ENCODE measurements around the gene SLCO1B3.

DNA sequence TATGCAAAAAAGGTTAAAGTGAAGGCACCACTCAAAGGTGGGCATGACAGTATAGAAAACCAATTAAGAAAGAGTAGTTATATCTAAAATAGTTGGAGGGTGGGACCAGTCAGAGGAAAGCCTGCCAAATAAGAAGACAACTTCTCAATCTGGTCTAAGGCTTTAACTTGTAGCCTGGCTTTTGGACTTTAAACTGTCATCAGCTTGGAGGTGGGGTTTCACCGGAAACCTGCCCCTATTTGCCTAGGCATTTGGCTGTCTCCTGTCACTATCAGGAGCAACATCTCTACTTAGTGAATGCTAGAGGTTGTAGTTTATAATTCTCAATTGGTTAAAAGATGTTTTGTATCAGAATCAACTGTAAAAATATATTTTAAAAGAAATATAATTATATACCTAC is 107.3 kb downstream of the SLCO1B3 start:
- TF ChIP-seq TAF1 (IDR thresholded peaks at IDR 0.05; ENCODE audit: borderline replicate concordance, insufficient read depth, low read length) (no peak), POLR2AphosphoS5 (IDR thresholded peaks at IDR 0.05; ENCODE audit: low read depth, low read length) (no peak), SIN3A (IDR thresholded peaks at IDR 0.05; ENCODE audit: borderline replicate concordance, insufficient read depth, low read length) (no peak), FOXP2 (optimal IDR thresholded peaks at IDR 0.05; ENCODE audit: borderline replicate concordance, extremely low read depth, extremely low read length, insufficient read depth) (no peak)
- TF ChIP-seq, protein P1, sequence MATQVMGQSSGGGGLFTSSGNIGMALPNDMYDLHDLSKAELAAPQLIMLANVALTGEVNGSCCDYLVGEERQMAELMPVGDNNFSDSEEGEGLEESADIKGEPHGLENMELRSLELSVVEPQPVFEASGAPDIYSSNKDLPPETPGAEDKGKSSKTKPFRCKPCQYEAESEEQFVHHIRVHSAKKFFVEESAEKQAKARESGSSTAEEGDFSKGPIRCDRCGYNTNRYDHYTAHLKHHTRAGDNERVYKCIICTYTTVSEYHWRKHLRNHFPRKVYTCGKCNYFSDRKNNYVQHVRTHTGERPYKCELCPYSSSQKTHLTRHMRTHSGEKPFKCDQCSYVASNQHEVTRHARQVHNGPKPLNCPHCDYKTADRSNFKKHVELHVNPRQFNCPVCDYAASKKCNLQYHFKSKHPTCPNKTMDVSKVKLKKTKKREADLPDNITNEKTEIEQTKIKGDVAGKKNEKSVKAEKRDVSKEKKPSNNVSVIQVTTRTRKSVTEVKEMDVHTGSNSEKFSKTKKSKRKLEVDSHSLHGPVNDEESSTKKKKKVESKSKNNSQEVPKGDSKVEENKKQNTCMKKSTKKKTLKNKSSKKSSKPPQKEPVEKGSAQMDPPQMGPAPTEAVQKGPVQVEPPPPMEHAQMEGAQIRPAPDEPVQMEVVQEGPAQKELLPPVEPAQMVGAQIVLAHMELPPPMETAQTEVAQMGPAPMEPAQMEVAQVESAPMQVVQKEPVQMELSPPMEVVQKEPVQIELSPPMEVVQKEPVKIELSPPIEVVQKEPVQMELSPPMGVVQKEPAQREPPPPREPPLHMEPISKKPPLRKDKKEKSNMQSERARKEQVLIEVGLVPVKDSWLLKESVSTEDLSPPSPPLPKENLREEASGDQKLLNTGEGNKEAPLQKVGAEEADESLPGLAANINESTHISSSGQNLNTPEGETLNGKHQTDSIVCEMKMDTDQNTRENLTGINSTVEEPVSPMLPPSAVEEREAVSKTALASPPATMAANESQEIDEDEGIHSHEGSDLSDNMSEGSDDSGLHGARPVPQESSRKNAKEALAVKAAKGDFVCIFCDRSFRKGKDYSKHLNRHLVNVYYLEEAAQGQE (IDR thresholded peaks at IDR 0.05; ENCODE audit: insufficient read depth in 1 of 2, low read depth in 2 of 2, low read length in 2 of 2) = no peak

All from PFSK-1 (cell line).